ENCODE data around the gene NCKAP5.
"Not testable (repeated sequence)": the region's sequence is repeated elsewhere in the genome, so short reads cannot be mapped to it uniquely, and the experiment has no call there.

The NCKAP5 gene

DNA sequence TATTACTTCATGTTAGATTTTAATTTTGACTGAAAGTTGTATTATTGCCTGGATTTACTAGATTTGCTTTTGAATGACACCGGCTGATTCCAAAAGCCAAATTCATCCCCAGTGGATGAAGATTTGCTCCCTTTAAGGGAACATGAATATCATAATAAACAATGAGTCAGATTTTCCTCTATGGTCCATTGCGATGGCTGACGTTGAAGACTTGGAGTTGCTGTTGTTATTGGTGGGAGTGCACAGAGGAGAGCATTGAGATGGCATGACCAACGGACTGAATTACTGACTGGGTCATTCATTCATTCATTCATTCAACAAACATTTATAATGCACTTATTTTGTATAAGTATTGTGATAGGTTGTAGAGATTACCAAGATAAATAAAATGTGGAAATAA, 864.9 kb downstream of the NCKAP5 start:
- DNase-seq (ENCODE audit: low read depth) = no peak

- DNase-seq (ENCODE audit: low read depth) = no peak
Measured at GRCh38 chr2:132701810-132702209, 866.5 kb downstream of the NCKAP5 start.

GRCh38 chr2:132699802-132700201, 868.5 kb downstream of the NCKAP5 start:
- DNase-seq (ENCODE audit: low read depth) = not testable (repeated sequence)

- DNase-seq (ENCODE audit: low read depth) = not testable (repeated sequence)
Measured at GRCh38 chr2:132698347-132698746, 869.9 kb downstream of the NCKAP5 start.

- no peak for DNase-seq (ENCODE audit: low read depth)
Measured at GRCh38 chr2:132697556-132698205, 870.6 kb downstream of the NCKAP5 start.

- no peak for DNase-seq (ENCODE audit: low read depth)
Measured at GRCh38 chr2:132692816-132693215, 875.4 kb downstream of the NCKAP5 start.

GRCh38 chr2:132691556-132691955, 876.7 kb downstream of the NCKAP5 start:
- no peak for DNase-seq (ENCODE audit: low read depth)

DNA sequence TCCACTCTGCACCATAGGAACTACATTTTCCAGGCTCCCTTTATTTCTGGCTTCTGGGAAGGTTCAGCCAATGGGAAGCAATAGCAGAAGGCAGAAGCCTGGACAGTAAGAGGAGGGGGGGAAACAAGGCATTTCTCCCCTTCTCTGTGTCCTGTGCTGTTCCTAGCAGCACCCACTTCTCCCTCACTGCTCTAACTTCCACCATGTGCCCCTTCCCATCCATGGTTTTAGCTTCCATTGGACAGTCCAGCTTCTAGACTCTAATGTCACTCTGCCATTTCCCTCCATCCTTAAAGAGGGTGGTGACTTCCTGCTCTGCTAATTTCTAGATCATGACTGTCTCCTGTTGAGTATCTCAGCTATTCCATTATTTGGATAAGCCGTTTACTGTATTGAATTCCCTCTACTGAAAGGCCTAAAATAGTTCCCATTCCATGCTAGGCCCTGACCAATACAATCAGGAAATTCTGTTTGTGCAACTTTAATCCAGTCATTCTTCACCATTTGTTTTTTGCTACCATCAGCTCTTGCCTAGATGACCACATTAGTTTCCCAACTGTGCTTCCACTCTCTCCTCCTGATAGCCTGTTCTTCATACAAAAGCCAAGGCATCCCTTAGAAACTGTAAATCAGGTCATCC, 877.5 kb downstream of the NCKAP5 start:
- DNase-seq (ENCODE audit: low read depth) = no peak

GRCh38 chr2:132681766-132682165, 886.5 kb downstream of the NCKAP5 start:
- DNase-seq (ENCODE audit: low read depth) = no peak

DNA sequence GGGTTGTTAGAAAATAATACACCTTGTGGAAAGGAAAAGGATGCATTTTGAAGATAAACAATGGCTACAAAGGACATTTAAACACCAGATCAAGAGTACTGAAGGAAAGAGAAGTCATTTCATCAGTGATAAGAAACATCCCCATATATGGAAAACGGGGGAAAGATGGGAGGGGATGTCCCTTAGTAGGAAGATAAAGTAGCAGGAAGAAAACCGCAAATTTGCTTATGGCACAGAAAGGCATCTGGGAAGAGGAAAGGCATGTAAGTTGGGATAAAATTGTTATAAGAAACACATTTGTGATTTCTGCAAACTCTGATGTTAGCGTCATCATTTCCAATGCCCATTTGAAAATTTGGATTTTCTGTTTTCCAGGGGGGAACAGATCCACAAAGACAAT, 887.7 kb downstream of the NCKAP5 start:
- no peak for DNase-seq (ENCODE audit: low read depth)

- no peak for DNase-seq (ENCODE audit: low read depth)
Measured at GRCh38 chr2:132678483-132678882, 889.8 kb downstream of the NCKAP5 start.

DNA sequence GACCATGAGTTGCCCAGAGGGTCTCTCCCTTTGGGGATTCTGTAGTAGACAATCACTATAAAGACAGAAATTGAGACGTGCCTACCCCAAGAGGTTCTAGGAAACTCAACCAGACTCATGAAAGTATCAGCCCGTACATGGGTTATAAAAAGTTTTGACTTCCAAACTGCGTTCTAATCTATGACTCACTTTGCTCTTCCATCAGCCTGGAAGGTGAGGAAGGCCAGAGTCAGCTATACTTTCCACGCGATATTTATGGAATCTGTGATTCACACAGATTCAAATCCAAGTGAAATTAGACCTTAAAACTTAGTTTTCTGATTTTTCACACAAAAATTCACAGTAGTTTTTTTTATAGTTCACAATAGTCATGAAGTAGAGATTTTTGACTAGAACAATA, 890.6 kb downstream of the NCKAP5 start:
- no peak for DNase-seq (ENCODE audit: low read depth)

- DNase-seq (ENCODE audit: low read depth) = no peak
Measured at GRCh38 chr2:132676999-132677398, 891.3 kb downstream of the NCKAP5 start.

DNA sequence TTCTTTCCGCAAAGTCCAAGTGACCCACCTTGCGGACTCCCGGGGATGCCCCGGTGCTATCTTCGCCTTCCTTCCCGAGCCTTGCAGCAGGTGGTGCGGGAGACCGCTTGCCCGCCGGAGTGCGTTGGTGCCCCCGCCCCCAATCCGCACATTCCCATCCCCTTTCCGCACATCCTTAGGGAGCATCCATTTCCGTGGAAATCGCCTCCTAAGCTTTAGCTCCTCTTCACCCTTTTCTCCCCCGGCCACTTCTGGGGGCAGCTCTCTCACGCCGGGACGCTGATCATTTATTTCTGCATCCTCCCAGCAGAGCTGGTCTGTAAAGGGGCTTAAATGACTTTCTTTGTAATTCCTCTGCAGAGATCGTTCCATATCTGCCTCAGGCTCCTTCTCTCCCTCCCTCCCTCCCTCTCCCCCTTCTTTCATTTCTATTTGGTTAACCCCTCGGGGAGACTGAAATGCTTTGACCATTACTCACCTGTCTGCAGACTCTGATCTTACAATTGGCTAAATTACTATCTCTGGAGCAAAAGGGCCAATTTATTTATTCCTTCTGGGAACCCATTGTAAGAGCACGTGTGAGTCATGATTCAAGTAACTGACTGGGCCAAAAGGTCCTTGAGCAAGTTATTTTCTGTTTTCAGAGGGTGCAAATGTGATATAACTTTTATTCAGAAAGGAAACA, 897.0 kb downstream of the NCKAP5 start:
- DNase-seq (ENCODE audit: low read depth) = no peak

DNA sequence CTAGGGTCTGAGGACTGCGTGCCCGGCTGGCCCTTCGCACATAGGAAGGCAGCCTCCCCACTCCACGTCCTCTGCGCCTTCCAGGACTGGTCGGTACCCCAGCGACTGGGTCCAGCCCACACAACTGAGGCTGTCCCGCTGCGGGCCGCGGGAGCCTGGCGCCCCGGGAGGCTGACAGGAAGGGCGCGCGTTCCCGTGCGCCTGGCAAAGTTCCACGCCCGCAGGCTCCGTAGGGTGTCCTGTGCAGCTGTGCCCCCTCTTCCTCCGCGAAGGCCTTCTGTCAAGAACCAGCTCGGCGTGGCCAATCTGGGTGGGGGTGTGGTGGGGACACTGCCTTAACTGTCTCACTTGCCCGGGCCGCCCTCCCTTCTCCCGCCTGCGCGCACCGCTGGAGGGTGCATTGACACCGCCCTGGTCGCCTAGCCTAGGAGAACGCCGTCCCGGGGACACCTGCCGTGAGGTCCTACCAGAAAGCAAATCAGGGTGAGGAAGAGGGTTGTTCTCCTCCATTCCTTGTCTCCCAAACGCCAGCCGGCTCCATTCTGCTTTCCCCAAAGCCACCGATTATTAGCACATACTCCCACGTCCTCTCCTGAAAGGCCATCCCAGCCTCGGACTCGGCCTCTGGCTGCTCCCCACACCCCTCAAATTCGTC, 897.6 kb downstream of the NCKAP5 start:
- DNase-seq (ENCODE audit: low read depth) = no peak

- no peak for DNase-seq (ENCODE audit: low read depth)
Measured at GRCh38 chr2:132669908-132670495, 898.3 kb downstream of the NCKAP5 start, which contains the start of gene LYPD1. TSS of gene LYPD1 (minus strand) at chr2:132670205. CDS start at chr2:132669932, 273 bp downstream.

- no peak for DNase-seq (ENCODE audit: low read depth)
Measured at GRCh38 chr2:132668987-132669907, 899.0 kb downstream of the NCKAP5 start.

DNA sequence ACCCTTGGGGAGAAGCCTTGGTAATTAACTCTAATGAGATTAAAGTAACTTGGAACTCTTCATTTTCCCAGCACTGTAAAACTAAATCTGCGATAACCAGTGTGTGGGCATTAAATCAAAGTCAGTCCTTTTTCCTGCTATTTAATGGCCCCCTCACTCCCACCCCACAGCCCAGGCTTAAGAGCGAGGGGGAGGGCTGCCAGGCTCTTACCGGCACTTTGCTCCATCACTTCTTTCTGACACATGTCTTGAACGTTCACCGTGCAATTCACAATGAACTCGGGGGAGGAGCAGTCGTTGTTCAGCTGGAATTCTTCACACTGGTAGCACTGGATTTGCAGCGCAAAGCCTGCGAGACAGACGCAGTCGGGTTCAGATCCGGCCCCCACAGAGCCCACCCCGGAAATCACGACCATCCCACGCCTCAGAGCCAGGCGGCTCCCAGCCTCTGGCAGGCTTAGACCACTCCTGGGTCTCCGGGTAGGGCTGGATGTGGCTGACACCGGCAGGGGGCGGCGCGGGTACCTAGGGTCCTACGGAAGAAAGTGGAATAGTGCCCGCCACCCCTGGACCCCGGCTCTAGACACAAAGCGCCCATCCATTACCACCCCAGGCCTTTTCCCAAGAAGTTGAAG, 900.0 kb downstream of the NCKAP5 start:
- DNase-seq (ENCODE audit: low read depth) = no peak

DNA sequence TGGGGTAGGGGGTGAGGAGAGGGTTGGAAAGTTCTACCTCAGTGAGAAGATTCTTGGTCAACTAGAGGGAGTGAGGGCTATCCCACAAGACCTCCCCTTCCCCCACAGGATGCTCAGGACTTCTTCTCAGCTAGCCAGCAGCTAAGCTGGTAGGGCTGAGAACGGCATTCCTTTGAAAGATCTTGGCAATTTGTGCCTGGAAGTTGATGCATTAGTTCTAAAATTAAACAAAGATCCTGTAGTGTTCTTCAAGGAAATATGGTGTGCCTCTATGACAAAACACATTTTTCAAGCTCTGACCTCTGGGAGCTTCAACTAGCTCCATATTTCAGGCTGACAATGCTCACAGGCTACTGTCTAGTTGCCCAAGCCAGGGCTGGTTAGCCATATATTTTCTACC, 900.6 kb downstream of the NCKAP5 start:
- DNase-seq (ENCODE audit: low read depth) = no peak

- no peak for DNase-seq (ENCODE audit: low read depth)
Measured at GRCh38 chr2:132665401-132666140, 902.7 kb downstream of the NCKAP5 start.

All from activated T-cell treated with anti-CD3 and anti-CD28 coated beads for 24 hours (primary cell).